Prostate gland (tissue), 2 donors: ENCODE data around the gene BUD31. TPM values are rescaled to one million over a fixed set of nuclear protein-coding genes. Genes with fewer than 3 reads are reported as not detected.
A peak's percentile ranks its signal among the peaks of the same experiment; 100 is the strongest.

Experiments
- DNase-seq: peaks from one replicate; pipeline ENCODE4 v3.0.0-alpha.2; 2019; ENCODE audit warnings: low spot score
- H3K27ac ChIP-seq, 2 donors: fragments of 200-600 bp; sonication (generic); 2 replicates each; pipeline ENCODE4 v1.5.1; 2017 to 2019
- H3K27me3 ChIP-seq: fragments of 200-600 bp; sonication (generic); replicated peaks from 2 replicates; pipeline ENCODE4 v1.5.1; 2019; ENCODE audit not compliant: insufficient read depth
- H3K36me3 ChIP-seq, 2 donors: fragments of 200-600 bp; sonication (generic); 1 replicate in 1 of 2; 2 replicates in 1 of 2; pipeline versions ENCODE4 v1.5.1 to v1.8.1; 2017 to 2019
- H3K4me1 ChIP-seq: fragments of 200-600 bp; sonication (generic); replicated peaks from 2 replicates; pipeline ENCODE4 v1.5.1; 2019
- H3K4me3 ChIP-seq, 2 donors: fragments of 200-600 bp; sonication (generic); 2 replicates each; pipeline ENCODE4 v1.5.1; 2017 to 2019
- H3K9me3 ChIP-seq: fragments of 200-600 bp; sonication (generic); 2 replicates; pipeline ENCODE4 v1.5.1; 2017
- POLR2A ChIP-seq: fragments of 450-650 bp; IDR thresholded peaks from one replicate; pipeline ENCODE4 v1.6.1; 2016; ENCODE audit warnings: antibody characterized with exemption, mild to moderate bottlenecking
- POLR2AphosphoS5 ChIP-seq: sonication (generic); formaldehyde crosslinking; IDR thresholded peaks from one replicate; pipeline ENCODE4 v1.6.1; 2017; ENCODE audit warnings: antibody characterized with exemption
- WGBS: methylation state at CpG from one replicate; pipeline ENCODE4 v1.1.5; 2018; 5-methylcytosine and 5-hydroxymethylcytosine counted together
- intact Hi-C: fragments of 100-400 bp; cut with DNase I; formaldehyde crosslinking; loops from one replicate; pipeline ENCODE4 v1.14.2; 2022
- total RNA-seq, 2 donors: library from RNA; depleted of rRNA; stranded (reverse); fragments of >200 nt; gene quantifications; one replicate each; pipeline ENCODE4 v1.1.0, GENCODE V29; 2016
- TF ChIP-seq, protein P1 (sequence below), 4 experiments: fragments of 200-600 bp in 2 of 4; fragments of 450-650 bp in 2 of 4; sonication (generic) in 2 of 4; IDR thresholded peaks; 1 replicate in 3 of 4; 2 replicates in 1 of 4; pipeline ENCODE4 v1.5.1; 2016 to 2019; ENCODE audit warnings: antibody characterized with exemption in 4 of 4, mild to moderate bottlenecking in 2 of 4, moderate library complexity in 2 of 4

The BUD31 gene
- 10 to 100 TPM; 73.8 to 78.3 TPM for total RNA-seq

GRCh38 chr7:99408379-99409191 is at the start of gene BUD31, which contains the start of gene PDAP1:
Gene BUD31, plus strand, starts transcription at chr7:99408969. Its CDS starts 2,124 bp downstream, at chr7:99411093.
Gene PDAP1, minus strand, starts transcription at chr7:99408597. Its CDS starts 49 bp downstream, at chr7:99408548.
- peak; percentile 81 for TF ChIP-seq POLR2A
- TF ChIP-seq, protein P1, sequence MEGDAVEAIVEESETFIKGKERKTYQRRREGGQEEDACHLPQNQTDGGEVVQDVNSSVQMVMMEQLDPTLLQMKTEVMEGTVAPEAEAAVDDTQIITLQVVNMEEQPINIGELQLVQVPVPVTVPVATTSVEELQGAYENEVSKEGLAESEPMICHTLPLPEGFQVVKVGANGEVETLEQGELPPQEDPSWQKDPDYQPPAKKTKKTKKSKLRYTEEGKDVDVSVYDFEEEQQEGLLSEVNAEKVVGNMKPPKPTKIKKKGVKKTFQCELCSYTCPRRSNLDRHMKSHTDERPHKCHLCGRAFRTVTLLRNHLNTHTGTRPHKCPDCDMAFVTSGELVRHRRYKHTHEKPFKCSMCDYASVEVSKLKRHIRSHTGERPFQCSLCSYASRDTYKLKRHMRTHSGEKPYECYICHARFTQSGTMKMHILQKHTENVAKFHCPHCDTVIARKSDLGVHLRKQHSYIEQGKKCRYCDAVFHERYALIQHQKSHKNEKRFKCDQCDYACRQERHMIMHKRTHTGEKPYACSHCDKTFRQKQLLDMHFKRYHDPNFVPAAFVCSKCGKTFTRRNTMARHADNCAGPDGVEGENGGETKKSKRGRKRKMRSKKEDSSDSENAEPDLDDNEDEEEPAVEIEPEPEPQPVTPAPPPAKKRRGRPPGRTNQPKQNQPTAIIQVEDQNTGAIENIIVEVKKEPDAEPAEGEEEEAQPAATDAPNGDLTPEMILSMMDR (IDR thresholded peaks at IDR 0.05): peak in 2 of 4 experiments; percentile 60 to 61
- TF ChIP-seq POLR2AphosphoS5: peak; percentile 98
- H3K36me3 ChIP-seq: peaks cover 4 to 20% of the 10 kb centered on the region in 2 donors
- intact Hi-C loops: loop anchor here (5.0 to 10.0 kb wide), 2 partner anchors 36 to 264 kb away; partner anchors contain the start of genes ARPC1B and SMURF1

GRCh38 chr7:99359465-99360154 is 49.2 kb upstream of the BUD31 start:
- H3K4me1 ChIP-seq: no peaks in the 10 kb centered on the region
- WGBS: 88% methylated on average over 22 of the region's 22 CpGs
- H3K27ac ChIP-seq: no peak overlapping the region
- no peak for DNase-seq
- H3K27me3 ChIP-seq: no peaks in the 10 kb centered on the region
- intact Hi-C loops: no loop called here
- peaks cover 0 to 6% of the 10 kb centered on the region in 2 donors for H3K36me3 ChIP-seq
- H3K9me3 ChIP-seq: no peaks in the 10 kb centered on the region
- no peak overlapping the region for H3K4me3 ChIP-seq
- TF ChIP-seq POLR2AphosphoS5 (no peak), POLR2A (no peak)
- TF ChIP-seq, protein P1 (IDR thresholded peaks at IDR 0.05): no peak

More at GRCh38 chr7:99408379-99409191, at the start of gene BUD31, which contains the start of gene PDAP1:
- Histone ChIP-seq H3K9me3 (no peaks in the 10 kb centered on the region), H3K4me1 (peaks cover 11% of the 10 kb centered on the region), H3K27ac (peak within 1 kb of the TSS; percentile 93 to 98), H3K4me3 (peak within 1 kb of the TSS; percentile 85 to 87), H3K27me3 (no peaks in the 10 kb centered on the region)
- under 1% methylated on average over 72 of the region's 72 CpGs for WGBS
- peak; percentile 93 for DNase-seq

GRCh38 chr7:99362801-99363200 is 46.0 kb upstream of the BUD31 start:
- no peak for DNase-seq
- 76% methylated on average over 3 of the region's 3 CpGs for WGBS

DNA sequence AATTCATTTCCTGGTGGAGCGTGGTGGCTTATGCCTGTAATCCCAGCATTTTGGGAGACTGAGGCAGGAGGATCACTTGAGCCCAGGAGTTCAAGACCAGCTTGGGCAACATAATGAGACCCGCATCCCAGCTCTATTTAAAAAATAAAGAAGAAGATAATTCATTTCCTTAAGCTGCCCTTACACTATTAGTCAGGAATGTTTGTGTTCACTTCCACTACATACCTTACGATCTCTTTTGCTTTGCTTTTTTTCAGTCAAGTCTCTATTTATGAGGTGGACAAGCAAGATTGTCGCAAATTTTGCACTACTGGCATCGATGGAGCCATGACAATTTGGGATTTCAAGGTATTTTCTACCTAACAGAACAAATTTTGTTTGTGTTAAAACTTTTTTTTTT is 45.5 kb upstream of the BUD31 start:
- no peaks in the 10 kb centered on the region for H3K9me3 ChIP-seq
- 81% methylated on average over 5 of the region's 5 CpGs for WGBS
- H3K4me1 ChIP-seq: no peaks in the 10 kb centered on the region
- TF ChIP-seq POLR2A: no peak
- TF ChIP-seq, protein P1 (IDR thresholded peaks at IDR 0.05): no peak
- TF ChIP-seq POLR2AphosphoS5: no peak
- intact Hi-C loops: no loop called here
- H3K27me3 ChIP-seq: no peaks in the 10 kb centered on the region
- H3K27ac ChIP-seq: no peak overlapping the region
- DNase-seq: no peak
- H3K4me3 ChIP-seq: no peak overlapping the region
- peaks cover 0 to 6% of the 10 kb centered on the region in 2 donors for H3K36me3 ChIP-seq

More at GRCh38 chr7:99362801-99363200, 46.0 kb upstream of the BUD31 start:
- no peak overlapping the region for H3K4me3 ChIP-seq
- no peaks in the 10 kb centered on the region for H3K27me3 ChIP-seq
- TF ChIP-seq, protein P1 (IDR thresholded peaks at IDR 0.05): no peak
- TF ChIP-seq POLR2A (no peak), POLR2AphosphoS5 (no peak)
- intact Hi-C loops: no loop called here
- no peaks in the 10 kb centered on the region for H3K4me1 ChIP-seq
- no peaks in the 10 kb centered on the region for H3K9me3 ChIP-seq
- no peak overlapping the region for H3K27ac ChIP-seq
- peaks cover 0 to 6% of the 10 kb centered on the region in 2 donors for H3K36me3 ChIP-seq
